SIG-M5 (cell line): ENCODE results near the gene NRDE2.
"Not testable (repeated sequence)": the region's sequence is repeated elsewhere in the genome, so short reads cannot be mapped to it uniquely, and the experiment has no call there.

Experiments used
- DNase-seq: peaks from one replicate; lab custom pipeline; 2025; lab: John Stamatoyannopoulos, UW

The NRDE2 gene

DNA sequence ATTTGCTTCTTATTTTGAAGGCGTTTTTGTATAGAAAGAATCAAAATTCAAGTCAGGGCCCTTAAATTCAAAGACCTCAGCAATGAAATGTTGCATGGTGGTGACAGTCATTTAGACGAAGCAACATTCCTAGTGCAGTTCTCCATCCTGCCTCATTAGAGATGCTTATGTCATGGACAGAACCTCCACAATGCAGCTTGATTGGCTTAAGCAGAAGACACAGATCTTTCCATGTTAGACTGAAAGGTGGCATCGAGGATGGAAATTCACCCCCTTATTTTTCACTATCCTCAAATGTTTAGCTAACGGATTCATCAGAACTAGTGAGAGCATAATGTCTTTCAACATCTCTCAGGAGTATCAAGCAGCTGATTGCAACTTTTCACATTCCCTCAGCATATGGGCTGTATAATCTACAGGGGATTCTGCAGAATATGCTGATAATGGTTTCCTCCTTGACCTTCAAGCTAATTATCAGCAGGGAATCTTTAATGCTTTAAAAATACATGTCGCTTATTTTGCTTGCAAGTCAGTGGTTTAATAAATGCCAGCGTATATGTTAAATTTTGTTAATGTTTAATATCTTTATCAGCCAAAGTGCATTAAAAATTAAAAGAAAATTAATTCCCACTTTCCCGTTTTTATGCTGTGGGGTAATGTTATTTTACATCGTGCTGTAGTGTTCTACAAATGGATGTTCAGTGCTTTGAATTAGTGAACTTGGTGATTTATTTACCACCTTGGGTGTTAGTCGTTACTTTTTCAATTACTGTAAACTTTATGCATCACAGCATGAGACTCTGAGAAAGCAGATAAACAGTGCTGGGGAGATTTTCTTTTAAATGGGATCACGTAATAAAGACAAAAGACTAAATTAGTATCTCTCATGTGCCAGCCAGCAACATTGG lies 12.8 kb upstream of the NRDE2 start:
- DNase-seq: no peak

DNA sequence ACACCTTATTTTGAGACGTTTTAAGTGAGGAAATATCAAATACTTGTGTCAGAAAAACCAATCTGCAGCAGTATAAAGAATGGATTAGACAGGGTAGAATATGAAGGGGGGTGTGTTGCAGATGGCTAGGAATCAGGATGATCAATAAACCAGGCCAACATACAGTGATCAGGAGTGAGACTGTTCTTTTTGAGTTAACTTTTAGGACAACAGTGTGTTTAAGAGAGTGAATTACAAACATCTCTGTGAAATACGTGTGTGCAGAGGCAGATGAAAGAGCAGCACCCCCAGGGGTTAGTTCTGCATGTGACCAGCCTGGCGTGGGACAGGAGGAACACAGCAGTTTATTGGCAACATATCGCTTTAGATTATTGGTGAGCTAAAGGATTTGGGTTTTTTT lies 10.6 kb upstream of the NRDE2 start:
- no peak for DNase-seq

DNA sequence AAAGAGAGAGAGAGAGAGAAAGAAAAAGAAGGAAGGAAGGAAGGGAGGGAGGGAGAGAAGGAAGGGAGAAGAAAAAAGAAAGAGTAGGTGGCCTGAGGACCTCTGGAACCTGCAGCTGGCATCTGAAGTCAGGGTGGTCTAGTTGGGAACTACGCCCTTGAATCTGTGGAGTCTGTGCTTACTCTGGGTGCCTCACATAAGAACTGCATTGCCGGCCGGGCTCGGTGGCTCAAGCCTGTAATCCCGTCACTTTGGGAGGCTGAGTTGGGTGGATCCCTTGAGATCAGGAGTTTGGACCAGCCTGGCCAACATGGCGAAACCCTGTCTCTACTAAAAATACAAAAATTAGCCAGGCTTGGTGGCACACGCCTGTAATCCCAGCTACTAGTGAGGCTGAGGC lies 10.0 kb upstream of the NRDE2 start:
- DNase-seq: no peak

DNA sequence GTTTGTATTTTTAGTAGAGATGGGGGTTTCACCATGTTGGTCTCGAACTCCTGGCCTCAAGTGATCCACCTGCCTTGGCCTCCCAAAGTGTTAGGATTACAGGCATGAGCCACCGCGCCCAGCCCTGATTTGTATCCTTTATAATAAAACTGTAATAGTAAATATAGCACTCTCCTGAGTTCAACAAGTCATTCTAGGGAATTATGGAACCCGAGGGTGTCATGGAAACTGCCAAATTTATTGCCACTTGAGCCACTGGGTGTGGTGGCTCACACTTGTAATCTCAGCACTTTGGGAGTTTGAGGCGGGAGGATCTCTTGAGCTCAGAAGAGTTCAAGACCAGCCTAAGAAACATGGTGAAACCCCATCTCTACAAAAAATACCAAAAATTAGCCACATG lies 9.5 kb upstream of the NRDE2 start:
- not testable (repeated sequence) for DNase-seq

DNA sequence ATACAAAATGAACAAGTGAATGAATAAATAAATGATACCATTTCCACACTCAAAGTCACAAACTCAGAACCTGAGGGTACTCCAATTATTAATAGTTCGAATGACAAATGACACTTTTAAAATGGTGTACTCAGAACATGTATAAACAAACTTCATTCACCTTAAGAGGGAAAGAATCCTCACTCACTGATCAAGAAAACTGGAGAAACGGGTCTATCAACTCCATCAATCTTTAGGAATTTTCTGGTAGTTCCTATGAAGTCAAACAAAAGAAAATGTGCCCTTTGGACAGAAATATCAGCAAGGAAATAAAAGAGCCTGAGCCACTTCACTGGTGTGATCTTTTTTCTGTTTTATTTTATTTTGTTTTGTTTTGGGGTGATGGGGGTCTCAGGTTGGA lies 5.2 kb upstream of the NRDE2 start:
- no peak for DNase-seq

DNA sequence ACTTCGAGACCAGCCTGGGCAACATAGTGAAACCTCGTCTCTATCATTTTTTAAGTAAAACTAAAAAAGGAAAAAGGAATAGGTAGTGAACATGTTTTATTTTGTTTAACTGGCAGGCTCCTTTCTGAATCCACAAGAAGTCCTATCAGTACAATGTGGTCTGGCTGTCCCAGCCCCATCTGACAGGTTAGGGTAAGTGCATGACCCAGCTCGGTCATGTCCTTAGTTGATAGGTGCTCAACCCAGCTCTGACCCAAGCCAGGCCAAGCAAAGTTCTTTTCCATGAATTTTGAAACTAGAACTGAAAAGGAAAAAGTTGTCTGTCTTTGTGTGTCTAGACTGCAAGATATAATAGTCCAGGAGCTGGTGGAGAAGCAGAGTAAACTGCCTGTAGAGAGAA lies 4.7 kb upstream of the NRDE2 start:
- no peak for DNase-seq

DNA sequence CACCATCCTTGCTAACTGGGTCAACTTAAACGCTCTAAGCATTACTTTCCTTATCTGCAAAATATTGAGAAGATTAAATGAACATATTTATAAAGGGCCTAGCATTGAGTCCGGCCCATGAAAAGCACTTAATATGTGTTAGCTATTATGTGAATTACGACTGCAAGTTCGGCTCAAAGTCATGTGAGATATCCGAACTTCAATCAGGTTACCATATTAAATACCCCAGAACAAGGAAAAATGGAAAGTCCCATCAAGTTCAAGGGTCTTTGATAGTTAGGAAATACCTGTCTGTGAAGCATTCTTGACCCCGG lies 487 bp upstream of the NRDE2 start:
- no peak for DNase-seq

DNA sequence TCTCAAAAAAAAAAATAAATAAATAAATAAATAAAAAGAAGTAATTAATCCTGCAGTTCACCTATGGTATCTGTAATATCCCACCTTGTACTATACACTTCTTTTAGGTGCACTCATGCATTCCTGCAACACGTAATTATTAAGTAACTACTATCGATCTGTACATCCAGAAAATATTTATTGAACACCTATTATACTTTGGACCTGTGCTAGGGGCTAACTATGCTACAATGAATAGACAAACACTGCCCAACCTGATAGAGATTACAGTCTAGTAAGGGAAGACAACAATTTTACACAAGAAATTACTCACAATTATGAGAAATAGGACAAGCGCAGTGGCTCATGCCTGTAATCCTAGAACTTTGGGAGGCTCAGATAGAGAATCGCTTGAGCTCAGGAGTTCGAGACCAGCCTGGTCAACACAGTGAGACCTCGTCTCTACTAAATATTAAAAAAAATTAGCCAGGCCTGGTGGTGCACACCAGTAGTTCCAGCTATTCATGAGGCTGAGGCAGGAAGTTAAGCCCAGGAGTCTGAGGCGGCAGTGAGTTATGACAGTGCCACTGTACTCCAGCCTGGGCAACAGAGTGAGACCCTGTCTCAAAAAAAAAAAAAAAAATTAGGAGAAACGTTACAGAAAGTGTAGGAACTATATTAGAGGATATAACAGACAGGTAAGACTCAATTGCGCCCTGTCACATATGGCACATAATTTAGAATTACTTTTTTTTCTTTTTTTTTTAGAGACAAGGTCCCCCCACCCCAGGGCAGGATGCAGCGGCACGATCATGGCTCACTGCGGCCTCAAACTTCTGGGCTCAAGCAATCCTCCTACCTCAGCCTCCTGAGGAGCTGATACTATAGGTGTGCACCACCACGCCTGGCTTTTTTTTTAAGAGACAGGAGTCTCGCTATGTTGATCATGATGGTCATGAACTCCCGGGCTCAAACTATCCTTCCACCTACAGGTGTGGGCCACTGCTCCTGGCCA lies 1.2 kb downstream of the NRDE2 start:
- no peak for DNase-seq

DNA sequence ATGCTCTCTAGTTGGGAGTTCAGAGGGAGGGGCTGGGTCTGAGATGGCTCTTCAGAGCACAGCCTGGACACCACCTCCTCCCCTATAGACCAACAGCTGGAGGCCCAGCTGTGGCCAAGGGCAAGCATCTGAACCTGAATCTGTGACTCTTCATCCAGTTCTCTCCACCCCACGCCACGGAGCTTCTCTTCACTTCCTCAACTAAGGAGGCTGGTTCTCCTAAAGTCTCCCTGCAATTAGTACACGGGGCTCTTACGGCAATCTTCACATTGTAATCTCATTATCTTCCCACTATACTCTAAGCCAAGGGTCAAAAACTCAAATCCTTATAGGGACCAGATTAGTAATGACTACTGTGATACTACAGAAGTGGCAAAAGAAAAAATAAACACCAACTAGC lies 9.8 kb downstream of the NRDE2 start:
- DNase-seq: no peak

DNA sequence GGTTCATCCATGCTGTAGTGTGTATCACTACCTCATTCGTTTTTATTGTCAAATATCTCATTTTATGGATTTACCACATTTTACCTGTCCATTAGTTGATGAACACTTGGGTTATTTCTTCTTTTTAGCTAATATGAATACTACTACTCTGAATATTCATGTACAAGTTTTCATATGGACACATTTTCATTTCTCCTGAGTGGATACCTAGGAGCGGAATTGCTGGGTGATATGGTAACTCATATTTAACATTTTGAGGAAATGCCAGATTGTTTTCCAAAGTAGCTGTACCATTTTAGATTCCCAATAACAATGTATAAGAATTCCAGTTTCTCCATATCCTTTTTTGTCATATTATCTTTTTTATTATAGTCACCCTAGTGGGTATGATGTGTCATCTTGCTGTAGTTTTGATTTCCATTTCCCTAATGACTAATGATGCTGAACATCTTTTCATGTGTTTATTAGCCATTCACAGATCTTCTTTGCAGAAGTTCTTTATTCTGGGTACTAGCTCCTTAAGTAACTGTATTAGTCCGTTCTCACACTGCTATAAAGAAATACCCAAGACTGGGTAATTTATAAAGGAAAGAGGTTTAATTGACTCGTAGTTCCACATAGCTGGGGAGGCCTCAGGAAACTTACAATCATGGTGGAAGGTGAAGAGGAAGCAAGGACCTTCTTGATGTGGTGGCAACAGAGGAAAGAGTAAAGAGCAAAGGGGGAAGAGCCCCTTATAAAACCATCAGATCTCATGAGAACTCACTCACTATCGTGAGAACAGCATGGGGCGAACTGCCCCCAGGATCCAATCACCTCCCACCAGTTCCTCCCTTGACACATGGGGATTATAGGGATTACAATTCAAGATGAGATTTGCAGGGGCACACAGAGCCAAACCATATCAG lies 11.9 kb downstream of the NRDE2 start:
- DNase-seq: no peak

DNA sequence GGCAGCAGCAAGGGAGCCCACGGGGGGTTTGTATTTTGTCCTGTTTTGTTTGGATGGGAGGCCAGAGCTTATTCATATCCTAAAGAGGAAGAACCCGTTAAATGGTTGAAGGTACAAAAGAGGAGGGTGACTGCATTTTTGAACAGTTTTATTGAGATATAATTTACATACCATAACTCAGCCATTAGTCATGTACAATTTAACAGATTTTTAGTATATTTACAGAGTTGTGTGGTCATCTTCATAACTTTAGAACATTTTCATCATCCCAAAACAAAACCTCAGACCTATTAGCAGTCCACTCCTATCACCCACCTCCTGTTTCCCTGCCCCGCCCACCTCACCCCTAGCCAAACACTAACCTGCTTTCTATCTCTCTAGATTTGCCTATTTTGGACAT lies 12.6 kb downstream of the NRDE2 start:
- no peak for DNase-seq

DNA sequence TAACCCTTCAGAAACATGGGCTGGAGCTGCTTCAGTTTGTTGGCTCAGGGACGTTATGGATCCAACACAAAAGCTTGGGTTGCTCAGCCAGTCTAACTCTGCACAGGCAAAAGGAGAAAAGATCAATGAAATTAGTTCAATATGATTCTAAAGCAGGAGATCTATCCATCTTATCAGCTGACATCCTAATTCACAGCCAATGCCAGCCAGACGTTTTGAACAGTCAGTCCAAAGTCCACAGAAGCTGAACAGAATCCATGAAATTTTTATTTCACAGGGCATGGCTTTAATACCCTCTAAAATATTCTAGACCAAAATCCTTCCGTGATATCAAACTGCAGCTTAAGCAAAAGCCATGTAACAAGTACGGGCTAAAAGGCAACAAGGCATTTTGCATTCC lies 13.7 kb downstream of the NRDE2 start:
- DNase-seq: no peak

DNA sequence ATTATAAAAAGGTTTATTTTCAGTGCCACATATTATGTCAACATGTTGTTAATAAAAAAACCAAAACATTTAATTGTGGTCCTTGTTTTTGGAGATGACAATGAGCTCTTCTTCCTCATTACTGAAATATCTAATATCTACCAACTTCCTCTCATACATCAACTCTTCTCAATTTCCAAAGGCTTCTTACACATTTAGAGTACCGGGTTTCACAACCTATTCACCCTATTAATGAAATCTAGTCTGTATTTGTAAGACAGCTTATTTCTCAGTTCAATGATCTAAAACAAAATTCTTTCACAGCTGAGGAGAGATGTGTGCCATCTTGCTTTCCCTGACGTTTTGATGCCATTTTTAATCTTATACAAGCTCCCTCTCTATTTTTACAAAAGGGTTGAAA lies 14.5 kb downstream of the NRDE2 start:
- no peak for DNase-seq

DNA sequence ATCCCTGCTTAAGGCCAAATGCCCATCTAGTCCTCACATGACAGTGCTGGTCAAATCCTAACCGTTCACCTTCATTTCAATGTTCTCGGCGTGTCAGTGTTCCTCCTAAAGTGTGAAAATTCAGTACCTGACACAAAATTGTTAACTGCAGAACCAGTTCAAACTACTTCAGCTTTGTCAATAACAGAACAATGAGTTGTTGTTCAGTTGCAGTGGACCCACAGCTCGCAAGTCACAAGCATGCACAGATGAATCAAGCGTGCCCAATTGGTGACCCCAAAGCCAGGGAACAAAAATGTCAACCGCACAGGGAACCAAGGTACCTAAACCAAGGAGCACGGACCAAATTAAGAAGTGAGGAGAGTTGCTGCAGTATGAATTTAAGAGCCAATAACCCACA lies 23.2 kb downstream of the NRDE2 start:
- DNase-seq: no peak

DNA sequence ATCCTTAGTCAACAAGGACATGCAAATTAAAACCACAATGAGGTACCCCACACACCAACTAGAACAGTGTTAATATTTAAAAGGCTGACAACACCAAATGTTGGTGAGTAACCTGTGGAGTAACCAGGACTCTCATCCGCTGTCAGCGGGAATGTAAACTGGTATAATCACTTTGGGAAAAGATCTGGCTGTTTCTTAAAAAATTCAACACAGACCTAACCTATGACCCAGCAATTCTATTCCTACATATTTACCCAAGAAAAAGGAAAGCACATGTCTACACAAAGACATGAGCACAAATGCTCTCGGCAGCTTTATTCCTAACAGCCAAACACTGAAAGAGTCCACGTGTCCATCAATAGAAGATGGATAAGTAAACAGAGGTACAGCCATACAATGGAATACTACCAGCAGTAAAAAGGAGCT lies 26.6 kb downstream of the NRDE2 start:
- no peak for DNase-seq

DNA sequence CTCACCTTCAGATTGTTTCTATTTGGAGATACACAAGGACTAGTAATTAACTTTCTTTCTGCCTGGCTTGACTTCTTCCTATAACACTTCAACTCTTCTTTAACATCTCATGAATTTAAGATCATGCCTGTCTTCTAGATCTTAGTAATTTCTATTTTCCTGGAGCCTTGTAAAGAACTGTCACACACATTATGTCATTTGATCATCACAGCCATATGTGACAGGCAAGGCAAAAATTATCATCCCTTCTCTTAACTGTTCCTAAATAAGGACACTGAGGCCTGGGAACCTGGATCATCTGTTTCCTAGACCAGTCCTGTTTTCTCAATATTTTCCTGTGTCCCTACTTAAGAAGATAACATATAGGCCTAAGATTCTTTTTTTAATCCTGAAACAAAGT lies 27.2 kb downstream of the NRDE2 start:
- DNase-seq: no peak

DNA sequence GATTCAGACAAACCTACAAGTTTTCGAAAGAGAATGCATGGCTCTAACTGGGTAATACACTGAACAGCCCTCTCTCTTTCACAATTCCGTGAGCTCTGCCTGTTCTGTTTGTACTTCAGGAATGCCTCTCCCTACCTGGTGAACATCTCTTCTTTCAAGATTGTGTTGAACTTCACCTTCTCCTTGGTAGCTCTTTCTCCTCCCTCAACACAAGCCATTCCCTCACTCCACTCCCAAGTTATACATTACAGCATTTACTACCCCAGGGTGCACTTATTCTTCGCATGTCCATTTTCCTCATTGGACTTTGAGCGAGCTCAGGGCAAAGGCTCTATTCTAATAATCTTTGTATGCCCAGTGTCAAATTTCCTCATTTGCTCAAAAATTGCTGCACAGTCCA lies 28.3 kb downstream of the NRDE2 start:
- no peak for DNase-seq

DNA sequence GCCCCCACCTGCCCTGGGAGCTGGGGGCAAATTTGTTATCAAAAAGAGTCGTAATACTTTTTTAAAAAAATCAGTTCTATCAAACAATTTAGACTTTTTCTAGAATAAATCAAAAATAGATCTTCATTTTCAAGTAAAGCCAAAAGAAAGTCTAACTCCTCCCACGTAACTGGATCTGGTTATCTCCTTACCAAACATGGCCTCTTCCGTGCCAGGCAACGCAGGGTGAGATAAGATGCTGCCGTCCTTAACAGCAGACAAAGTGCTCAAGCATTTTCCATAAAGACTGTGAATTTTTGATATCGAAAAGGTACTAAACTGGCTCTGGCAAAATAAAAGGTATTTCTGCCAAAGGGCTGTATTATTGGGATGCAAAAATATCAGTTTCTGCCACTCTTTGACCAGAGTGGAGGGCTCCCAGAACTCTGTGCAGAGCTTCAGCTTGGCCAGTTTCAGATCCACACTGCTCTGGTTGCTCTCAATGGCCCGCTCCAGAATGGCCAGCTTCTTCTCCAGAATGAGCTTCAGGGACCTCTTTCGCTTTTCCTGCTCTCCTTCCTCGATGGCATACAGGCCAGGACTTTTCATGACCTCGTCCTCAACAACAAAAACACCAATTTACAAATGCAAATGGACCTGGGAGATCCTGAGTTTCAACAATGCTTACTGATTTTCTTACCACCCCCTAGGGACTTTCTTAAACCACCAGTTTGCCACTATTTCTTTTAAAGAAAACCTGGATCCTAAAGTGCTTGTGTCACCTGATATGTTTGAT lies 29.0 kb downstream of the NRDE2 start:
- DNase-seq: no peak

DNA sequence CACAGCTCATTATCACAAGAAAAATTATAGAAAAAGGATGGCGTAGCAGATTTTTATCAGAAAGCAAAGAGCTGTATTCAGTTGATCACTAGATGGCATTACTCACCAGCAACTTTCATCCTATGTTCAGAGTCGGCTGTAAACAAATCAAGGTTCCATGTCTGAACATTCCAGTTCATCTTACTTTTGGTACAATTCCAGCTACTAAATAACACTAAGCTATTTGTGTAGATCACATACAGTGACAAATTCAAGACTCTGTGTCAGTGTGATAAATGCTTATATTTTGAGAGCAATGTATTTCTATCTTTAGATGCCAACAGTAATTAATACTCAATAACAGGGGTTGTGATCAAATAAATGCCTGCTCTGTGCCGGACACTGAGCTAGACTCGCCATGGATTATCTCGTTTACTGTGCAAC lies 30.1 kb downstream of the NRDE2 start:
- DNase-seq: no peak

DNA sequence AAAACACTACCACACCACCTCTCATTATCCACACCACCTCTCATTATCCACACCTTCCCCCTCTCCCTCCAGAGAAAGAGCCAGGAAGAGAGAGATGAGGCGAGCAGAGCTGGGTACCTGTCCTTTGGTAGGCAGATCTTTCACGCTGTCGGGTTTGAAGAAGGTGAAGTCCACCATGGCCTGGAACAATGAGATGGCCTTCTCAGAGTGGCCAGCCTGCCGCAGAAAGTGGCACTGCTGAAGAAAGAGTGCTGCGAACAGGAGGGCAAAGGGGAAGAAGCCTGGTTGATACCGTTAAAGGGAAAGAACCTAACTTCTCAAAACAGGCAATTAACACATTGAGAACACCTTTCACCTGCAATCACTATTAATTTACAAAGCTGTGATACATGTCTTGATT lies 30.6 kb downstream of the NRDE2 start:
- no peak for DNase-seq

DNA sequence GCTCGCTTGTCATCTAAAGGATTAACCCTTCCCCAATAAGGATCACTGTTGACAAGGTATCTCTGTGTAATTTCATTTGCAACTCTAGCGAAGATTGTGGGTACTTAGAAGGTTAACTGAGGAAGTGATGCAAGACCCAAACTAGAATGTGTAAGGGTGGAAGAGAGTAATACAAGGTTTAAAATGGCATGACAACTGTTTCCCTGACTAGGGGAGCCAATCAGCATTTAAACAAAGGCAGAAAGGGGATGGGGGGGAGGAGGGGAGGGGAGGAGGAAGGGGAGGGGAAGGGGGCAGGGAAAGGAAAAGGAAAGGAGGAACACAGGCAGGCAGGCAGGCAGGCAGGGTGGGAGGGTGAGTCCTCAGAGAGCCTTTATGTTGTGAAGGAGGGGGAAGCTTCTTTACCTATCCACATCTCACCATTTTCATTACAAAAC lies 31.1 kb downstream of the NRDE2 start:
- peak; percentile 57 for DNase-seq
